HG02981 (cell line): ENCODE measurements around the gene ROBO2.

Experiments used
- ATAC-seq: cut with Tn5 transposase; IDR thresholded peaks from one replicate; pipeline ENCODE4 v1.9.1; 2021; ENCODE audit warnings: mild to moderate bottlenecking, moderate library complexity; ENCODE audit not compliant: unreplicated experiment

ROBO2 gene

DNA sequence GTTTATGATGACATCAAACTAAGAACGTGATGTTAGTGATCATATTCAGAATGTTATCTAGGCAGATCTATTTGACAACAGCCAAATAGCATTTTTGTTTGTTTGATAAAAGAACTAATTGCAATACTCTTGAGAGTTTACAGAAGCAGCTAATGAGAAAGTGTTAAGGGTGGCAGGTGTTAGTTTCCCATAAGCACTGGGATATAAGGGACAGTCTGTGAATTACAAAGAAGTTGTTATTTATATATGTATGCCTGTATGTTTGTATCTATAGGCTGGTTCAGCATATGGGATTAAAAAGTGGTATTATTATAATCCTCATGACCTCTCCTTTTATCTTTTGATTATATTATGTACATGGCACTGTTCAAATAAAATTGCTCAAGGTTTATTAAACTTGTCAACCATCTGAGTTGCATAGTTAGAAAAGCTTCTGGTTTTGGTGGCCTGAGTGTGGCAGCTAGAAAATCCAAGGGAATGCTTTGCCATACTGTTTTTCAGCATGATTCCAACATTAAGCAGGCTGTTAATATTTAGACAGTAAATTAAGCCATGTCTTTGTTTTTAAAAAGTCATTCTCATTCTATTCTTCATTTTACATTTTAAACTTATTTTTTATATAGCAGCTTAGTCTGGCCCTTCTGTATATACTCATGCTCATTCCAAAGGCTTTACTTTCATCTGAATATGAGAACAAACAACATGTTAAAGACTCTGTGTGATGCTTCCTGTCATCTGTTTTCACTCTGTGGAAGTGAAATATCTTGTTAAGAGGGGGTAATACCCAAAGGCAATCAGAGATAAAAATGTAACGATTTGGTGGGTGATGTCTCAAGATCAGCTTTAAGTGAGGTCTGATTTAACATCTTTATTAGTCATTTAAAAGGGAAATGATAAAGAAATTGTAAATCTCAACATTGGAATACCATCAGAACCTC, 13.1 kb downstream of the ROBO2 start:
- no peak for ATAC-seq

DNA sequence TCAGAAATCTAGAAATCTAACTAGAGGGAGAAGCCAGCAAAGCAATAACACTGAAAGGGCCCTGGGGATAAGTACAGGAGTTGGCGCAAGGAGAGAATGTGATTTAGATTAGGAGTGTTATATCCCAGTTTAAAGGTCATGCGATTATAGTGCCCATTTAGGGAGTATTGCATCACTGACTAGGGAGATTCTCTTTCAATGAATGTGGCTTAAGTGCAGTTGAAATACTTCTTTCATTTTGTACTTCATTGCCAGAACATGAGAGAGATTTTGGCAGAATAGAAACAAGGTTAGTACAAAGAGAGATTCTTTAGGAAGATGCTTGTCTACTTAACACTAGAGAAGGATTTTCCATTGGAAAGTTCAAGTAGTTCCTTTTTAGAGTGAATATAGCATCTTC, 13.9 kb downstream of the ROBO2 start:
- no peak for ATAC-seq

- no peak for ATAC-seq
Observed at GRCh38 chr3:77055841-77056341, 16.0 kb downstream of the ROBO2 start.

DNA sequence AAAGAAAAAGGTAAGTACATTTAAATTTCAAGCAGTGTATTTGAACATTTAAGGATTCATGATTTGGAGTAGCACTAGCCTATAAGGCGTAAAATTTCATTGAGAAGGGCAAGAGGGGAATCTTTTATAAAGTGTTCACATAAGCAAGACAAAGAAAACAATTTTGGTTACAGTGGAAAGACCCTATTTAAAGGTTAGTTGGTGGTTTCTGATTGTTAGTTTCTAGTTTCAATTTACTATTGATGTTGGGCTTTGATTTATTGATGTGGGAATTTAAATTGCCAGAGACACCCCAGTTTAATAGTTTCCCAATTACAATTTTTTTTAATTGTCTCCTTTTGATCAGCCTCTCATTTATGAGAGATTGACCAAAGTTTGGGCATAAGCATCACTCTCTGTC, 19.5 kb downstream of the ROBO2 start:
- ATAC-seq: no peak

- ATAC-seq: no peak
Observed at GRCh38 chr3:77063423-77063822, 23.5 kb downstream of the ROBO2 start.

GRCh38 chr3:77065750-77066149, 25.9 kb downstream of the ROBO2 start:
- no peak for ATAC-seq

- ATAC-seq: no peak
Observed at GRCh38 chr3:77066829-77067228, 26.9 kb downstream of the ROBO2 start.

- no peak for ATAC-seq
Observed at GRCh38 chr3:77068808-77069207, 28.9 kb downstream of the ROBO2 start.

- ATAC-seq: no peak
Observed at GRCh38 chr3:77071364-77071763, 31.5 kb downstream of the ROBO2 start.

DNA sequence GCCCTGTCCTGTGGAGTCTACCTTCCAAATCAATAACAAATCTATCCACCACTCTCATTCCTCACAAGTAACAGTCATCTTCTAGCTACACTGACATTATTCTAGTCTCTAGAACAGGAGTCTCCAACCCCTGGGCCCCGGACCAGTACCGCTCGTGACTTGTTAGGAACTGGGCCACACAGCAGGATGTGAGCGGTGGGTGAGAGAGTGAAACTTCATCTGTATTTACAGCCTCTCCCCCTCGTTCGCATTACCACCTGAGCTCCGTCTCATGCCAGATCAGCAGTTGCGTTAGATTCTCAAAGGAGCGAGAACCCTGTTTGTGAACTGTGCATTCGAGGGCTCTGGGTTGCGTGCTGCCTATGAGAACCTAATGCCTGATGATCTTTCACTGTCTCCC, 31.9 kb downstream of the ROBO2 start:
- ATAC-seq: no peak

DNA sequence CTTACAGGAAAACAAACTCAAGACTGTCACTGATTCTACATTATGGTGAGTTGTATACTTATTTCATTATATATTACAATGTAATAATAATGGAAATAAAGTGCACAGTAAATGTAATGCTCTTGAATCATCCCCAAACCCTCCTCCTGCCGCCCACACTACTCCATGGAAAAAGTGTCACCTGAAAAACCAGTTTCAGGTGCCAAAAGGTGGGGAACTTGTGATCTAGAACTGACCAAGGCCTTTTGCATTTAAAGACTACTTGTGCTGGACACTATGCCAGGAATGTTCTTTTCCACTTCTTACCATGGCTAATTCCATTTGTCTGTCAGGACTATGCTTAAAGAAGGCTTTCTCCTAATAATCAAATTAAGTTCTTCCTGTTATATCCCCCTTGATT, 32.3 kb downstream of the ROBO2 start:
- ATAC-seq: no peak

DNA sequence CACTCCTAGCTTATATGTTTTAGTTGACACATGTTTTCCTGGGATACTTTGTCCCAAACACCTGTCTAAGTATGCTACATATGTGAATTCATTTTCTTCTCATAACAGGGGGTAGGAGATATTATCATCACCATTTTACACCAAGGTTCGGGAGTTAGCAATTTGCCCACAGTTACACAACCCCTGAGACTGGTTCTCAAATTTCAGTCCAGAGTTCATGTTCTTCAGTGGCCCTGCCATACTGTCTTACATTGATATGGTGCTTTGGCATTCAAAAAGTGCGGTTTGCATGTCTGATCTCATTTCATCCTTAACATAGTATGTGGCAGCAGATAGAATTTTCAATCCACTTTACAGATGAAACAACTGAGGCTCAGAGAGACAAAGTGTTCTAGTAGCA, 38.4 kb downstream of the ROBO2 start:
- ATAC-seq: no peak

- ATAC-seq: no peak
Observed at GRCh38 chr3:77079988-77080610, 40.2 kb downstream of the ROBO2 start.

DNA sequence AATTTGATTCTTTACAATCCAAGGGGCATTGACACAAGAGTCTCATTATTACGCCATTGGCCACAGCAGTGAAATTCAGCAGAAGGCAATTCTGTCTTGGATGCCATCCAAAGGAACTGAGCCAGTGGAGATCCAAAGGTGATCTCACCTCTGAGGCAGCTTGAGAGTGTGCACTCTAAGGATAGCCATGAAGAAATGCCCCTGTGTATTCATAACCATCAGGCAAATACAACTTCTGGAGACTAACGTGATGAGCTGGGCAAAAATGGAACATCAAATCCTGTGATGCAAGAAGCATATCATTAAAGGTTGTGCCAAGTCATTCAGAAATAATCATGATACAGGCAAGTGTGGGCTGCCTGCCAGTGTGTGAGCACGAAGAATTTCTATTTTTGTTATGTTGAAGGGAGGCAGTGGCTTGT, 41.4 kb downstream of the ROBO2 start:
- no peak for ATAC-seq

GRCh38 chr3:77084511-77084910, 44.6 kb downstream of the ROBO2 start:
- ATAC-seq: no peak

GRCh38 chr3:77086408-77086807, 46.5 kb downstream of the ROBO2 start:
- ATAC-seq: no peak

DNA sequence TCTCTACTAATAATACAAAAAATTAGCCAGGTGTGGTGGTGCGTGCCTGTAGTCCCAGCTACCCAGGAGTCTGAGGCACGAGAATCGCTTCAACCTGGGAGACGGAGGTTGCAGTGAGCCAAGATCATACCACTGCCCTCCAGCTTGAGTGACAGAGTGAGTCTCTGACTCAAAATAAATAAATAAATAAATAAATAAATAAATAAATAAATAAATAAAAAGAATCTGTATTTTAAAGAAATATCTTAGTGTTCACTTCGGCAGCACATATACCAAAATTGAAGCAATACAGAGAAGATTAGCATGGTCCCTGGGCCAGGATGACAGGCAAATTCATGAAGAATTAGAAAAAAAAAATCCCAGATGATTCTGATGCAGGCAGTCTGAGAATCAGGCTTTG, 51.9 kb downstream of the ROBO2 start:
- no peak for ATAC-seq

- no peak for ATAC-seq
Observed at GRCh38 chr3:77093101-77093500, 53.2 kb downstream of the ROBO2 start.

DNA sequence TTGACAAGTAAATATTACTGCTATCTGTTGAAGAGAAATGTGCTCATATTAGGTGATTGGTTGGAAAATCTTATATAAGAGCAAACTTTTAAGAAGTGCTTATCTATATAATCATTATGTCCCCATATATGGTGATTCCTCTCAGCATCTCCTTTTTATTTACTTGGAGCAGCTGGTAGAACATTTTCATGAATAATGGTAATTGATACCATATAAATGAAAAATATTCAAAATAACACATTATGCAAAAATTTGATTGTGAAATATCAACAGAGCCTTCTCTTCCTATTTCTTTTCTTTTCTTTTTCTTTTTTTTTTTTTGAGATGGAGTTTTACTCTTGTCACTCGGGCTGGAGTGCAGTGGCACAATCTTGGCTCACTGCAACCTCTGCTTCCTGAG, 56.2 kb downstream of the ROBO2 start:
- no peak for ATAC-seq

- ATAC-seq: no peak
Observed at GRCh38 chr3:77096966-77097890, 57.3 kb downstream of the ROBO2 start.
